AG10803 (cell line): ENCODE results near the gene SNX30.

Source experiments
- DNase-seq: peaks from one replicate; pipeline ENCODE4 v3.0.0; 2010; ENCODE audit warnings: low read depth
- H3K4me3 ChIP-seq: 2 replicates; pipeline ENCODE4 v1.5.1; 2011; ENCODE audit warnings: mild to moderate bottlenecking, low read length, control low read depth
- TF ChIP-seq, protein P1 (sequence below): conservative IDR thresholded peaks from 2 replicates; pipeline ENCODE4 v1.5.1; 2011; ENCODE audit warnings: mild to moderate bottlenecking, low read length, control low read depth, inconsistent platforms

SNX30 gene

DNA sequence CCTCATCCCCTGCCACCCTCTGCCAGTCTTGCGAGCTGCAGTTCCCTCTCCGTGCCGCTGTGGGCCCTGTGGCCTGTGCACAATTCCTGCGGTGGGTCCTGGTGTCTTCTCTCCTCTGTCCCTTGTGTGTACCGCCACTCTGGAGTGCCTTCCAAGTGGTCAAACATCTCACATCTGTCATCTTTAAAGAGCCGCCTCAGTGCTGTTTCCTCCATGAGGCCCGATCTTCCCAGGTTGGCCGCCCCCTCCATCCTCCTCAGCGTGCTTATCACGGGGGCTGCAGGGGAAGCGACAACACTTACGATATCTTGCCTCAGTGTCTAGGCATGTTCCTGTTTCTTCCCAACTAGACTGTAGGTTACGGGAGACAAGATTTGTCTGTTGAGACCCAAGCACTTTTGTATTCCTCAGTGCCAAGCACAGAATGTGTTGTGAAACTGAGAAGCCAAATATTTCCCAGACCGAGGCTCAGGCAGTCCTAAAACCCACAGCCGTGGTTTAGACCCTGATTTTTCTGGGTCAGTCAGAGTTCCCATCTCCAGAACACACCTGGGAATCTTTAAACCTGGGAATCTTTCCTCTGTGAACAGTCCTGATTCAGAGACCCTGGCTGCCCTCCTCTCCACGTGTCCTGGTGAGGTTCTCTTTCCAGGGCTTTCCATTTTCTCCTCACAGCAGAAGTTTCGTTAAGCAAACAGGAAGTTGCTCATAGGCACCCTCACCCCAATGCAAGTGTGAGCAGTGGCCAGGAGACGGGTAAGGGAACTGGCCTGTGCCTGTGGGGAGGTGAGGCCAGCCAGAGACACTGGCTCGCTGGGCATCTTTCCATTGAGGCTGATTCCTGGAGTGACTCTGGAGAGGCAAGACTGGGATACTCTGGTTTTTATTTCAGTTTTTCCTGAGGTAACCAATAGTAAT lies 111.3 kb downstream of the SNX30 start:
- TF ChIP-seq, protein P1, sequence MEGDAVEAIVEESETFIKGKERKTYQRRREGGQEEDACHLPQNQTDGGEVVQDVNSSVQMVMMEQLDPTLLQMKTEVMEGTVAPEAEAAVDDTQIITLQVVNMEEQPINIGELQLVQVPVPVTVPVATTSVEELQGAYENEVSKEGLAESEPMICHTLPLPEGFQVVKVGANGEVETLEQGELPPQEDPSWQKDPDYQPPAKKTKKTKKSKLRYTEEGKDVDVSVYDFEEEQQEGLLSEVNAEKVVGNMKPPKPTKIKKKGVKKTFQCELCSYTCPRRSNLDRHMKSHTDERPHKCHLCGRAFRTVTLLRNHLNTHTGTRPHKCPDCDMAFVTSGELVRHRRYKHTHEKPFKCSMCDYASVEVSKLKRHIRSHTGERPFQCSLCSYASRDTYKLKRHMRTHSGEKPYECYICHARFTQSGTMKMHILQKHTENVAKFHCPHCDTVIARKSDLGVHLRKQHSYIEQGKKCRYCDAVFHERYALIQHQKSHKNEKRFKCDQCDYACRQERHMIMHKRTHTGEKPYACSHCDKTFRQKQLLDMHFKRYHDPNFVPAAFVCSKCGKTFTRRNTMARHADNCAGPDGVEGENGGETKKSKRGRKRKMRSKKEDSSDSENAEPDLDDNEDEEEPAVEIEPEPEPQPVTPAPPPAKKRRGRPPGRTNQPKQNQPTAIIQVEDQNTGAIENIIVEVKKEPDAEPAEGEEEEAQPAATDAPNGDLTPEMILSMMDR: no peak
- DNase-seq: no peak
- H3K4me3 ChIP-seq: no peak overlapping the region

GRCh38 chr9:112863214-112863613 lies 112.7 kb downstream of the SNX30 start:
- TF ChIP-seq, protein P1: no peak
- H3K4me3 ChIP-seq: no peak overlapping the region
- peak; percentile 72 for DNase-seq

- TF ChIP-seq, protein P1: no peak
- DNase-seq: no peak
- H3K4me3 ChIP-seq: no peak overlapping the region
Observed at GRCh38 chr9:112863746-112864145, 113.2 kb downstream of the SNX30 start.

- TF ChIP-seq, protein P1: no peak
- no peak for DNase-seq
- H3K4me3 ChIP-seq: no peak overlapping the region
Observed at GRCh38 chr9:112864403-112864802, 113.8 kb downstream of the SNX30 start.

DNA sequence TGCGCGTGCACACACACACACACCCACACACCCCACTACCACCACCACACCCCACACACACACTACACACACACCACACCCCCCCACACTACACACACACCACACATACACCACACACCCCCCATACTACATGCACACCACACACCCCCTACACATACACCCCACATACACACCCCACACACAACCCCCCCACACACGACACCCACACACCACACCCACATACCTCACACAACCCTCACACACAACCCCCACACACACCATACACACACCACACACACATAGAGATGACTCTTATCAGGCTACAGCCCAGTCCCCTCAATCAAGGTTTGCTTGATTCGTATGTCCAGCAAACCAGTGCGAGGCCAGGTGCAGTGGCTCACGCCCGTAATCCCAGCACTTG lies 114.4 kb downstream of the SNX30 start:
- TF ChIP-seq, protein P1: no peak
- H3K4me3 ChIP-seq: no peak overlapping the region
- DNase-seq: no peak

GRCh38 chr9:112866662-112867274 lies 116.2 kb downstream of the SNX30 start:
- no peak overlapping the region for H3K4me3 ChIP-seq
- DNase-seq: peak; percentile 66
- TF ChIP-seq, protein P1: no peak
